MM.1S (cell line): ENCODE data around the gene LNX2.

Experiments used
- DNase-seq: peaks from one replicate; pipeline ENCODE4 v3.0.0-alpha.2; 2015
- H2AFZ ChIP-seq: fragments of 300-600 bp; sonication (generic); 2 replicates; pipeline ENCODE4 v1.6.0; 2016; ENCODE audit warnings: antibody characterized with exemption, low read length
- H3F3A ChIP-seq: fragments of 300-600 bp; sonication (generic); 2 replicates; pipeline ENCODE4 v1.6.1; 2016; ENCODE audit warnings: mild to moderate bottlenecking, antibody characterized with exemption, low read length, moderate library complexity, mixed read lengths; ENCODE audit not compliant: insufficient read depth
- H3K27ac ChIP-seq: fragments of 300-600 bp; sonication (generic); 2 replicates; pipeline ENCODE4 v1.5.1; 2016; ENCODE audit warnings: mild to moderate bottlenecking, low read length
- H3K27me3 ChIP-seq: fragments of 300-600 bp; sonication (generic); replicated peaks from 2 replicates; pipeline ENCODE4 v1.6.0; 2016; ENCODE audit warnings: low read length; ENCODE audit not compliant: insufficient read depth
- H3K36me3 ChIP-seq: fragments of 300-600 bp; sonication (generic); replicated peaks from 2 replicates; pipeline ENCODE4 v1.6.1; 2016; ENCODE audit warnings: mild to moderate bottlenecking, low read length, mixed read lengths; ENCODE audit not compliant: insufficient read depth
- H3K4me1 ChIP-seq: fragments of 300-600 bp; sonication (generic); 2 replicates; pipeline ENCODE4 v1.6.1; 2016; ENCODE audit warnings: low read length, mixed read lengths
- H3K4me2 ChIP-seq: fragments of 300-600 bp; sonication (generic); 2 replicates; pipeline ENCODE4 v1.6.0; 2016; ENCODE audit warnings: low read depth, low read length
- H3K4me3 ChIP-seq: fragments of 300-600 bp; sonication (generic); 2 replicates; pipeline ENCODE4 v1.5.1; 2016; ENCODE audit warnings: low read length, mixed read lengths
- H3K79me2 ChIP-seq: fragments of 300-600 bp; sonication (generic); 2 replicates; pipeline ENCODE4 v1.6.1; 2016; ENCODE audit warnings: mixed run types, low read length, mixed read lengths
- H3K9ac ChIP-seq: fragments of 300-600 bp; sonication (generic); 2 replicates; pipeline ENCODE4 v1.6.1; 2016; ENCODE audit warnings: low read length, mixed read lengths
- H3K9me2 ChIP-seq: fragments of 300-600 bp; sonication (generic); replicated peaks from 2 replicates; pipeline ENCODE4 v1.6.1; 2016; ENCODE audit warnings: mild to moderate bottlenecking, low read length, mixed read lengths; ENCODE audit not compliant: insufficient read depth
- H3K9me3 ChIP-seq: fragments of 300-600 bp; sonication (generic); replicated peaks from 2 replicates; pipeline ENCODE4 v1.6.1; 2016; ENCODE audit warnings: mild to moderate bottlenecking, low read length, mixed read lengths; ENCODE audit not compliant: insufficient read depth
- H4K20me1 ChIP-seq: fragments of 300-600 bp; sonication (generic); 2 replicates; pipeline ENCODE4 v1.6.1; 2016; ENCODE audit warnings: mild to moderate bottlenecking, low read length, moderate library complexity, mixed read lengths; ENCODE audit not compliant: insufficient read depth
- EZH2 ChIP-seq: fragments of 300-600 bp; sonication (generic); optimal IDR thresholded peaks from 2 replicates; pipeline ENCODE3; 2017; ENCODE audit warnings: low read depth, mild to moderate bottlenecking, antibody characterized with exemption, low read length, mixed read lengths
- EZH2phosphoT487 ChIP-seq: fragments of 300-600 bp; sonication (generic); IDR thresholded peaks from 2 replicates; pipeline ENCODE4 v1.6.1; 2018; ENCODE audit warnings: antibody characterized with exemption, low read length
- TF ChIP-seq, protein P1 (sequence below): fragments of 300-600 bp; sonication (generic); IDR thresholded peaks from 2 replicates; pipeline ENCODE4 v1.5.1; 2016; ENCODE audit warnings: antibody characterized with exemption, low read length, mixed read lengths

Gene LNX2

DNA sequence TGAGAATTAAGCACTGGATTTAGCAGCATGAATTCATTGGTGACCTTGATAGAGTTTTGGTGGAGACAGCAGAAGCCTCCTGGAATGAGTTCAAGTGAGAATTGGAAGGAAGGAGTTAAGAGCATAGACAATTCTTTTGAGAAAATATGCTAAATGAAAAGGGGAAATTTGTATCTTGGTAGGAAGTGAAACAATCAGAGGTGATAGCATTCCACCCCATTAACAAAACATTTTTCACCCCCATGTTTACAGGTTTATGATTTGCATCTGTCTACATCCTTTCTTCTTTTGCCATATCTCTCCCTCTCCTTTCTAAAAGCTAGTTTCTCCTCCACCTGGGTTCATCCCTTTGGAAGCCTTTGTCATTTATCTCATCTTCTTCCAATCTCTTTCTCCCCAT, 27.5 kb downstream of the LNX2 start:
- Histone ChIP-seq H3F3A (no peaks in the 10 kb centered on the region), H3K79me2 (peaks cover 56% of the 10 kb centered on the region), H4K20me1 (no peaks in the 10 kb centered on the region), H3K4me2 (no peak overlapping the region), H3K27me3 (no peaks in the 10 kb centered on the region), H3K27ac (no peak overlapping the region), H3K36me3 (no peaks in the 10 kb centered on the region), H3K4me1 (peaks cover 10% of the 10 kb centered on the region), H3K9ac (no peak overlapping the region), H3K4me3 (no peak overlapping the region), H2AFZ (no peak overlapping the region), H3K9me3 (no peaks in the 10 kb centered on the region), H3K9me2 (no peaks in the 10 kb centered on the region)
- no peak for DNase-seq
- TF ChIP-seq EZH2phosphoT487 (no peak), EZH2 (no peak)
- TF ChIP-seq, protein P1, sequence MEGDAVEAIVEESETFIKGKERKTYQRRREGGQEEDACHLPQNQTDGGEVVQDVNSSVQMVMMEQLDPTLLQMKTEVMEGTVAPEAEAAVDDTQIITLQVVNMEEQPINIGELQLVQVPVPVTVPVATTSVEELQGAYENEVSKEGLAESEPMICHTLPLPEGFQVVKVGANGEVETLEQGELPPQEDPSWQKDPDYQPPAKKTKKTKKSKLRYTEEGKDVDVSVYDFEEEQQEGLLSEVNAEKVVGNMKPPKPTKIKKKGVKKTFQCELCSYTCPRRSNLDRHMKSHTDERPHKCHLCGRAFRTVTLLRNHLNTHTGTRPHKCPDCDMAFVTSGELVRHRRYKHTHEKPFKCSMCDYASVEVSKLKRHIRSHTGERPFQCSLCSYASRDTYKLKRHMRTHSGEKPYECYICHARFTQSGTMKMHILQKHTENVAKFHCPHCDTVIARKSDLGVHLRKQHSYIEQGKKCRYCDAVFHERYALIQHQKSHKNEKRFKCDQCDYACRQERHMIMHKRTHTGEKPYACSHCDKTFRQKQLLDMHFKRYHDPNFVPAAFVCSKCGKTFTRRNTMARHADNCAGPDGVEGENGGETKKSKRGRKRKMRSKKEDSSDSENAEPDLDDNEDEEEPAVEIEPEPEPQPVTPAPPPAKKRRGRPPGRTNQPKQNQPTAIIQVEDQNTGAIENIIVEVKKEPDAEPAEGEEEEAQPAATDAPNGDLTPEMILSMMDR: no peak

DNA sequence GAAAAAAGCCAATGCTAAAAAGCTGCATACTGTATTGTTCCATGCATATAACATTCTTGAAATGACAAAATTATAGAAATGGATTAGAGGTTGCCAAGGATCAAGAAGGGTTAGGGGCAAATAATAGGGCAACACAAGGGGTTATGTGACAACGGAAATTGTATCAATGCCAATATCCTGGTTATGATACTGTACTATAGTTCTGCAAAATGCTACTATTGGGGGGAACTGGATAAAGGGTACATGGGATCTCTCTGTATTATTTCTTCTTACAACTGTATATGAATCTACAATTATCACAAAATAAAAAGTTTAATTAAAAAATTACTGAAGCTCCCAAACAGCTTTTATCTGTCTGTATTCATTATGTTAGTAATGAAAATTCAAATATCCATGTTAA, 31.9 kb downstream of the LNX2 start:
- Histone ChIP-seq H3K9ac (no peak overlapping the region), H3K4me1 (no peaks in the 10 kb centered on the region), H4K20me1 (no peaks in the 10 kb centered on the region), H3K9me2 (no peaks in the 10 kb centered on the region), H3K4me2 (no peak overlapping the region), H3K27ac (no peak overlapping the region), H3K4me3 (no peak overlapping the region), H3K9me3 (no peaks in the 10 kb centered on the region), H3K36me3 (no peaks in the 10 kb centered on the region), H2AFZ (no peak overlapping the region), H3F3A (no peaks in the 10 kb centered on the region), H3K27me3 (no peaks in the 10 kb centered on the region), H3K79me2 (peaks cover 44% of the 10 kb centered on the region)
- TF ChIP-seq, protein P1: no peak
- TF ChIP-seq EZH2 (no peak), EZH2phosphoT487 (no peak)
- no peak for DNase-seq

DNA sequence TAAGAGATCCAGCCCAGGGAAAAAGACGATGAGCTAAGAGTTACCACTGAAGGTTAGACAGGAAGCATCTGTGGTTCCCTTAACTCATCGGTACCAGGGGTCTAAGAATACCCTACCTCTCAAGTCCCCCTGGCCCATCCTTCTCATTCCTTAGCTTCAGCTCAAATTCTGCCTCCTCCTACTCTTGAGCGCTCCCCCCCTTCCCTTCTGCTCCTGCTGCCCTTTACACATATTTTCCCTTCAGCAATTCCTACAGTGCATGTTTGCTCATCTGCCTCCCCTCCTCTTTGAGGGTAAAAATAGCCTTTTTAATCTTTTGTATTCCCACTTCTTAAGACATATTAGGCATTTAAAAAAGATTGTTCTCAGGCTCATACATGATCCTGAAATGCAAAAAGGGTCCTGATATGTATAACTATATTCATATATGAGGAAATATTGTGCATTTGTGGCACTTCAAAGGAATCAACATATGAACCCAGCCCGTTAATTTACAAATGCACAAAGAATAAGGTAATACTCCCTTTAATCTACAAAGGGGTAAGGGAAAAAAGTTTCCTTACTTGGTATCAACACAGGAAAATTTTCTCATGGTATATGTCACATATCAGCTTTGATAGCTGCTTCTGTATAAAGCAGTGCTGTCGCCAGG, 33.1 kb downstream of the LNX2 start:
- Histone ChIP-seq H3K9ac (no peak overlapping the region), H3K9me2 (no peaks in the 10 kb centered on the region), H3K4me2 (no peak overlapping the region), H3K27ac (no peak overlapping the region), H3K27me3 (no peaks in the 10 kb centered on the region), H3K4me3 (no peak overlapping the region), H3K4me1 (no peaks in the 10 kb centered on the region), H3K79me2 (peaks cover 38% of the 10 kb centered on the region), H3F3A (no peaks in the 10 kb centered on the region), H4K20me1 (no peaks in the 10 kb centered on the region), H2AFZ (no peak overlapping the region), H3K36me3 (no peaks in the 10 kb centered on the region), H3K9me3 (no peaks in the 10 kb centered on the region)
- DNase-seq: no peak
- TF ChIP-seq EZH2 (no peak), EZH2phosphoT487 (no peak)
- TF ChIP-seq, protein P1: no peak
